GM18867 (cell line): Measurements from ENCODE around the gene CIAO2B.

ENCODE experiments used
- ATAC-seq: cut with Tn5 transposase; IDR thresholded peaks from one replicate; pipeline ENCODE4 v1.9.1; 2021; ENCODE audit warnings: mild to moderate bottlenecking, moderate library complexity; ENCODE audit not compliant: unreplicated experiment

Gene CIAO2B

GRCh38 chr16:66890799-66891198 lies 43.4 kb downstream of the CIAO2B start:
- no peak for ATAC-seq

- ATAC-seq = no peak
Measured at GRCh38 chr16:66889622-66890021, 44.6 kb downstream of the CIAO2B start.

- ATAC-seq = no peak
Measured at GRCh38 chr16:66888647-66889615, 45.3 kb downstream of the CIAO2B start.

GRCh38 chr16:66886914-66887313 lies 47.3 kb downstream of the CIAO2B start:
- no peak for ATAC-seq

- ATAC-seq = no peak
Measured at GRCh38 chr16:66886321-66886720, 47.9 kb downstream of the CIAO2B start.

- ATAC-seq = no peak
Measured at GRCh38 chr16:66885491-66885890, 48.7 kb downstream of the CIAO2B start.

GRCh38 chr16:66882702-66883101 lies 51.5 kb downstream of the CIAO2B start:
- ATAC-seq = no peak
